Measurements from ENCODE around the gene PRELP. TPM values are rescaled to one million over a fixed set of nuclear protein-coding genes. Genes with fewer than 3 reads are reported as not detected.

PRELP gene
- polyA plus RNA-seq, 1 experiment: 3.9 TPM

- TF ChIP-seq CTCF (IDR thresholded peaks at IDR 0.05; ENCODE audit: insufficient read depth, low read depth, low read length): no peak
- Histone ChIP-seq H3K27me3 (ENCODE audit: control insufficient read depth, insufficient read depth, low read length) (no peaks in the 10 kb centered on the region), H3K36me3 (ENCODE audit: control insufficient read depth, insufficient read depth, low read length) (no peaks in the 10 kb centered on the region), H3K4me3 (ENCODE audit: low read depth, low read length) (no peak overlapping the region)
- CTCF ChIA-PET: interaction anchor here (0.6 to 7.0 kb wide), 11 partner anchors 14 to 194 kb away, joined by 3 to 92 read pairs (median 4); partner anchors contain the start of gene OPTC
- no peak for DNase-seq (ENCODE audit: low read depth)
- POLR2A ChIA-PET: no interaction called here
Observed at GRCh38 chr1:203508463-203509073, 33.0 kb downstream of the PRELP start.

GRCh38 chr1:203509135-203509534 lies 33.5 kb downstream of the PRELP start:
- POLR2A ChIA-PET: no interaction called here
- DNase-seq (ENCODE audit: low read depth): no peak
- 0 out of 2 replicates have a peak, but pooled peaks have one; percentile 3 for TF ChIP-seq CTCF (IDR thresholded peaks at IDR 0.05; ENCODE audit: insufficient read depth, low read depth, low read length)
- no peak overlapping the region for H3K4me3 ChIP-seq (ENCODE audit: low read depth, low read length)
- no peaks in the 10 kb centered on the region for H3K36me3 ChIP-seq (ENCODE audit: control insufficient read depth, insufficient read depth, low read length)
- CTCF ChIA-PET: interaction anchor here (0.8 to 1.9 kb wide), 4 partner anchors 165 to 193 kb away, joined by 3 to 5 read pairs (median 3); no protein-coding TSS in a partner anchor
- no peaks in the 10 kb centered on the region for H3K27me3 ChIP-seq (ENCODE audit: control insufficient read depth, insufficient read depth, low read length)

- no peaks in the 10 kb centered on the region for H3K36me3 ChIP-seq (ENCODE audit: control insufficient read depth, insufficient read depth, low read length)
- no peak for DNase-seq (ENCODE audit: low read depth)
- H3K27me3 ChIP-seq (ENCODE audit: control insufficient read depth, insufficient read depth, low read length): no peaks in the 10 kb centered on the region
- ChIA-PET CTCF (interaction anchor here (0.6 to 1.0 kb wide), 2 partner anchors 96 to 513 kb away, joined by 3 to 4 read pairs; no protein-coding TSS in a partner anchor), POLR2A (no interaction called here)
- no peak overlapping the region for H3K4me3 ChIP-seq (ENCODE audit: low read depth, low read length)
- no peak for TF ChIP-seq CTCF (IDR thresholded peaks at IDR 0.05; ENCODE audit: insufficient read depth, low read depth, low read length)
Observed at GRCh38 chr1:203511513-203511912, 35.9 kb downstream of the PRELP start.

GRCh38 chr1:203511930-203512329 lies 36.3 kb downstream of the PRELP start:
- DNase-seq (ENCODE audit: low read depth): no peak
- TF ChIP-seq CTCF (IDR thresholded peaks at IDR 0.05; ENCODE audit: insufficient read depth, low read depth, low read length): no peak
- CTCF ChIA-PET: interaction anchor here (0.6 to 1.0 kb wide), 2 partner anchors 189 to 513 kb away, joined by 3 read pairs; no protein-coding TSS in a partner anchor
- Histone ChIP-seq H3K36me3 (ENCODE audit: control insufficient read depth, insufficient read depth, low read length) (no peaks in the 10 kb centered on the region), H3K4me3 (ENCODE audit: low read depth, low read length) (no peak overlapping the region), H3K27me3 (ENCODE audit: control insufficient read depth, insufficient read depth, low read length) (no peaks in the 10 kb centered on the region)
- POLR2A ChIA-PET: no interaction called here

GRCh38 chr1:203512517-203512847 lies 36.9 kb downstream of the PRELP start:
- Histone ChIP-seq H3K27me3 (ENCODE audit: control insufficient read depth, insufficient read depth, low read length) (no peaks in the 10 kb centered on the region), H3K36me3 (ENCODE audit: control insufficient read depth, insufficient read depth, low read length) (no peaks in the 10 kb centered on the region), H3K4me3 (ENCODE audit: low read depth, low read length) (no peak overlapping the region)
- no peak for TF ChIP-seq CTCF (IDR thresholded peaks at IDR 0.05; ENCODE audit: insufficient read depth, low read depth, low read length)
- no peak for DNase-seq (ENCODE audit: low read depth)
- CTCF ChIA-PET: interaction anchor here (1.0 kb wide), 1 partner anchor 189 kb away, joined by 3 read pairs; no protein-coding TSS in a partner anchor
- POLR2A ChIA-PET: no interaction called here
